Stimulated activated memory B cell treated with anti-CD40 and anti-IgM and Interleukin-4, amounts not matched to agents 10 μg/mL and 1 μg/mL and 100 μg/mL, for 72 hours (primary cell): Measurements from ENCODE around the gene SYNDIG1.
"Not testable (repeated sequence)": the region's sequence is repeated elsewhere in the genome, so short reads cannot be mapped to it uniquely, and the experiment has no call there.

ENCODE experiments used
- ATAC-seq: fragments of 150-1000 bp; cut with Tn5 transposase; 2 replicates; pipeline ENCODE4 v1.10.0; 2021
- H3K27ac Mint-ChIP-seq: one replicate; pipeline ENCODE4 v1.8.0; 2022; ENCODE audit warnings: mild to moderate bottlenecking, mixed read lengths
- H3K27me3 Mint-ChIP-seq: one replicate; pipeline ENCODE4 v1.8.0; 2022; ENCODE audit warnings: mixed read lengths
- H3K36me3 Mint-ChIP-seq: one replicate; pipeline ENCODE4 v1.8.0; 2022; ENCODE audit warnings: mixed read lengths
- H3K4me1 Mint-ChIP-seq: one replicate; pipeline ENCODE4 v1.8.0; 2022; ENCODE audit warnings: mixed read lengths
- H3K4me3 Mint-ChIP-seq: one replicate; pipeline ENCODE4 v1.8.0; 2022; ENCODE audit warnings: mild to moderate bottlenecking, moderate library complexity, mixed read lengths
- H3K9me3 Mint-ChIP-seq: one replicate; pipeline ENCODE4 v1.8.0; 2022; ENCODE audit warnings: mixed read lengths

SYNDIG1 gene

DNA sequence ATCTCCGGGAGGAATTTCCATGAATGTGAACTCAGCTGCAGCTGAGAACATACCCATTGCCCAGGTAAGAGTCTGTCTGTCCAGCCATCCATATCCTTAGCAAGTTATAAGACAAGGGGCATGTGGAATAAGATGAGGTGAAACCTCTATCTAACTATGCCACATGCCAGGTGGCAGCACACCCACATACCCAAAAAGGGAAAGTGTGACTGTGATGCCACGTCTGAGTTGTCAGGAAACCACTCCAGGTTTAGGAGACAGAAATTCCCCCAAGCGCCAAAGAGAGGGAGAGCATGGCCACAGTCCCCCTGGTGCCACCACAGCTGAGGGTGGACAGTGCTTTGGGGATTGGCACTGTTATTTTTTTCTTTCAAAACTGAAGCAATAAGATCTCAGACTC lies 36.7 kb downstream of the SYNDIG1 start:
- H3K4me1 Mint-ChIP-seq: no peaks in the 10 kb centered on the region

DNA sequence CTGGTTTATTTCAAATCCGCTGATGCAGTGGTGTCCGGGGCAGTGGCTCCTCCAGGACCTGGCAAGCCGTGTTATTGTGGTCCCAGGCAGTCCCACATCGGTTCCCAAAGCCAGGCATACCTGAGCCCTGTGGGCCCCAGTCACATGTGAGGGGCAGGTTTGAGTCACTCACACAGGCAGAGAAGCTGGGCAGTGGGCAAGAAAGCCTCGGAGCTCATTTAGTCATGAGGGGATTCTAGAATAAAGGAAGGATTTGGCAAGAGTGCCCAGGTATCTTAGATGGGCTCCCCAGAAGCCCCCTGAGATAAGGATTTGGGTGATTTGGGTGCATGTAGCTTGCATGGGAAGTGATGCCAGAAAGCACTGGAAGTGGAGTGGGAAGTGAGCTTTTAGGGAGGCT lies 37.3 kb downstream of the SYNDIG1 start:
- Mint-ChIP-seq H3K4me1 (no peaks in the 10 kb centered on the region), H3K27ac (no peak overlapping the region), H3K27me3 (peaks cover 21% of the 10 kb centered on the region), H3K36me3 (no peaks in the 10 kb centered on the region), H3K9me3 (no peaks in the 10 kb centered on the region), H3K4me3 (no peak overlapping the region)
- ATAC-seq: no peak

More for the DNA sequence above, 36.7 kb downstream of the SYNDIG1 start:
- Mint-ChIP-seq H3K4me3 (no peak overlapping the region), H3K27me3 (peaks cover 15% of the 10 kb centered on the region), H3K27ac (no peak overlapping the region), H3K9me3 (no peaks in the 10 kb centered on the region), H3K36me3 (no peaks in the 10 kb centered on the region)
- no peak for ATAC-seq

DNA sequence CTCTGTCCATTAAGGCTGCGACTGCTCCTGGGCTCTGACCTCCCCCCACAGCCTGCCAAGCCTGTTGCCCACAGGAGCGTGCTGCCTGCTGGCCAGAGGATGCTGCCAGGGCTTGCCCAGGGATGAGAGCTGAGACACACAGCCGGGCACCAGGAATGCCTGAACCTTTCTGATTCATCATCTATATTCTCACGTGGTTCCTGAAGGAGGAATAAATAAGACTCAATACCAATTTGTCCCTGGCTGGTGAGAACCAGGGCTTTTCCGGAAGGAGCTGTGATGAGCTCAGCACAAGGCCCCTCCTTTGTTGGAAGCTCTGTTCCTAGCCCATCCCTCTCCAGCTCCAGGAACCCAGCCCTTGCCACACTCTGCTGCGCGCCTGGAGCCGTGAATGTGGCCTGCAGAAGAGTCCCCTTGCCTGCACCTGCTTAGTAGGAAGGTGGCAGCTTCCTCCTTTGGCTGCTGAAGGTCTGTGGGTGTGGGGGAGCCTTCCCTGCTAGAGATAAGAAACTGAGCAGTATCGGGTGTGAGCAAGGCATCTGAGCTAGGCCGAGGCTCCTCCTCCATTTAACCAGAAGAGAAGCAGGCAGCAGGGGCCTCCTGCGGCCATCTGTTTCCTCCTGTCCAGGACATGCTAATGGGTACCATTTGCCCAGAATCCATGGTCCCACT lies 37.9 kb downstream of the SYNDIG1 start:
- peaks cover 22% of the 10 kb centered on the region for H3K27me3 Mint-ChIP-seq
- no peak overlapping the region for H3K27ac Mint-ChIP-seq
- no peaks in the 10 kb centered on the region for H3K36me3 Mint-ChIP-seq
- no peaks in the 10 kb centered on the region for H3K9me3 Mint-ChIP-seq
- H3K4me1 Mint-ChIP-seq: no peaks in the 10 kb centered on the region
- ATAC-seq: peak; percentile 31
- H3K4me3 Mint-ChIP-seq: no peak overlapping the region

DNA sequence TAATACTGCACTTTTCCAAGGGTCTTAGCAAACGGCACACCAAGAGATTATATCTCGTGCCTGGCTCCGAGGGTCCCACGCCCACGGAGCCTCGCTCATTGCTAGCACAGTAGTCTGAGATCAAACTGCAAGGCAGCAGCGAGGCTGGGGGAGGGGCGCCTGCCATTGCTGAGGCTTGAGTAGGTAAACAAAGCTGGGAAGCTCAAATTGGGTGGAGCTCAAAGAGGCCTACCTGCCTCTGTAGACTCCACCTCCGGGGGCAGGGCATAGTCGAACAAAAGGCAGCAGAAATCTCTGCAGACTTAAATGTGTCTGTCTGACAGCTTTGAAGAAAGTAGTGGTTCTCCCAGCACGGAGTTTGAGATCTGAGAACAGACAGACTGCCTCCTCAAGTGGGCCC lies 43.0 kb downstream of the SYNDIG1 start:
- H3K27ac Mint-ChIP-seq, H3K36me3 Mint-ChIP-seq, H3K4me1 Mint-ChIP-seq, ATAC-seq, H3K9me3 Mint-ChIP-seq, H3K4me3 Mint-ChIP-seq: not testable (repeated sequence)
- H3K27me3 Mint-ChIP-seq: peaks cover 13% of the 10 kb centered on the region

- H3K4me3 Mint-ChIP-seq: no peak overlapping the region
- H3K9me3 Mint-ChIP-seq: peaks cover 6% of the 10 kb centered on the region
- H3K27ac Mint-ChIP-seq: no peak overlapping the region
- no peak for ATAC-seq
- H3K4me1 Mint-ChIP-seq: no peaks in the 10 kb centered on the region
- no peaks in the 10 kb centered on the region for H3K36me3 Mint-ChIP-seq
- H3K27me3 Mint-ChIP-seq: no peaks in the 10 kb centered on the region
Measured at GRCh38 chr20:24518515-24518914, 49.1 kb downstream of the SYNDIG1 start.

GRCh38 chr20:24519476-24519875 lies 50.0 kb downstream of the SYNDIG1 start:
- H3K27me3 Mint-ChIP-seq: no peaks in the 10 kb centered on the region
- ATAC-seq: no peak
- H3K4me3 Mint-ChIP-seq: no peak overlapping the region
- no peaks in the 10 kb centered on the region for H3K4me1 Mint-ChIP-seq
- H3K9me3 Mint-ChIP-seq: peaks cover 6% of the 10 kb centered on the region
- no peaks in the 10 kb centered on the region for H3K36me3 Mint-ChIP-seq
- H3K27ac Mint-ChIP-seq: no peak overlapping the region

DNA sequence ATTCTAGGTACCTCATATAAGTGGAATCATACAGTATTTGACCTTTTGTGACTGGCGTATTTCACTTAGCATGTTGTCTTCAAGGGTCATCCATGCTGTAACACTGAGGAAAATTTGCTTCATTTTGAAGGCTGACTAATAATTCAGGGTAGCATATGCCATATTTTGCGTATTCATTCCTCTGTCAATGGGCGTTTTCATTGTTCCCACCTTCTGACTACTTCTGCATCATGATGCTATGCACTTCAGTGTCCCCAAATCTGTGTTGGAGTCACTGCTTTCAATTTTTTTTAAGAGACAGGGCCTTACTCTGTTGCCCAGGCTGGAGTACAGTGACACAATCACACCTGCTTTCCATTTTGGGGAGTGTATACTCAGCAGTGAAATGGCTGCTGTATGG lies 51.6 kb downstream of the SYNDIG1 start:
- Mint-ChIP-seq H3K27me3 (no peaks in the 10 kb centered on the region), H3K27ac (no peak overlapping the region), H3K9me3 (peaks cover 6% of the 10 kb centered on the region), H3K36me3 (no peaks in the 10 kb centered on the region), H3K4me1 (no peaks in the 10 kb centered on the region), H3K4me3 (no peak overlapping the region)
- ATAC-seq: no peak

DNA sequence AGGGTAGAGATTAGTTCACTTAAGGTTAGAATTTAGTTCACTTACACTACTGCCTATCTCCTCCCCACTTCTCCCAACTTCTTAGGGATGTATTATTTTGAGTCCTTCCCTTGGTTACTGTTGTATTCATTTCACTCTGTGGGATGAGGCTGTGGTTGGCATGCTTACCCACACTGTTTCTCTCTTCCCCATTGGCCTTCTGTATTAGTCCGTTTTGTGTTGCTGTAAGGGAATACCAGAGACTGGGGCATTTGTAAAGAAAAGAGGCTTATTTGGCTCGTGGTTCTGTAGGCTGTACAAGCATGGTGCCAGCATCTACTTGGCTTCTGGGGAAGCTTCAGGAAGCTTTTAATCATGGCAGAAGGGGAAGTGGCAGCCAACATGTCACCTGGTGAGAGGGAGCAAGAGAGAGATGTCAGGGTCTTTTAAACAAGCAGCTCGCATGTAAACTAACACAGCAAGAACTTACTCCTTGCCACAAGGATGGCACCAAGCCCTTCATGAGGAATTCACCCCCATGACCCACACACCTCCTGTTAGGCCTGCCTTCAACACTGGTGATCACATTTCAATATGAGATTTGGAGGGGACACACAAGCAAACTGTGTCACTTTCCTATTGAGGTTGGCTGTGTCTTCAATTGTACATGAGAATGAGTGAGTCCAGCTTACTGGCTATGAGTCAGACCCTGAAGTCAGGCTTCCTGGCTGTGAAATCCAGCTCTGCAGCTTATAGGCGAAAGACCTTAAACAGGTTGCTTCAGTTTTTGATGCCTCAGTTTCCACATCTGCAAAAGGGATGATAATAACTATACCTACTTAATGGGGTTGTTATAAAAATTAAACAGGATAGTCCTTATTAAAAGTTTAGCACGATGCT lies 53.3 kb downstream of the SYNDIG1 start:
- Mint-ChIP-seq H3K9me3 (peaks cover 2% of the 10 kb centered on the region), H3K4me1 (no peaks in the 10 kb centered on the region), H3K27me3 (no peaks in the 10 kb centered on the region), H3K27ac (no peak overlapping the region), H3K36me3 (no peaks in the 10 kb centered on the region), H3K4me3 (no peak overlapping the region)
- ATAC-seq: no peak

GRCh38 chr20:24523661-24524060 lies 54.2 kb downstream of the SYNDIG1 start:
- Mint-ChIP-seq H3K9me3 (peaks cover 2% of the 10 kb centered on the region), H3K4me1 (no peaks in the 10 kb centered on the region), H3K4me3 (no peak overlapping the region), H3K27me3 (no peaks in the 10 kb centered on the region), H3K36me3 (no peaks in the 10 kb centered on the region), H3K27ac (no peak overlapping the region)
- no peak for ATAC-seq

DNA sequence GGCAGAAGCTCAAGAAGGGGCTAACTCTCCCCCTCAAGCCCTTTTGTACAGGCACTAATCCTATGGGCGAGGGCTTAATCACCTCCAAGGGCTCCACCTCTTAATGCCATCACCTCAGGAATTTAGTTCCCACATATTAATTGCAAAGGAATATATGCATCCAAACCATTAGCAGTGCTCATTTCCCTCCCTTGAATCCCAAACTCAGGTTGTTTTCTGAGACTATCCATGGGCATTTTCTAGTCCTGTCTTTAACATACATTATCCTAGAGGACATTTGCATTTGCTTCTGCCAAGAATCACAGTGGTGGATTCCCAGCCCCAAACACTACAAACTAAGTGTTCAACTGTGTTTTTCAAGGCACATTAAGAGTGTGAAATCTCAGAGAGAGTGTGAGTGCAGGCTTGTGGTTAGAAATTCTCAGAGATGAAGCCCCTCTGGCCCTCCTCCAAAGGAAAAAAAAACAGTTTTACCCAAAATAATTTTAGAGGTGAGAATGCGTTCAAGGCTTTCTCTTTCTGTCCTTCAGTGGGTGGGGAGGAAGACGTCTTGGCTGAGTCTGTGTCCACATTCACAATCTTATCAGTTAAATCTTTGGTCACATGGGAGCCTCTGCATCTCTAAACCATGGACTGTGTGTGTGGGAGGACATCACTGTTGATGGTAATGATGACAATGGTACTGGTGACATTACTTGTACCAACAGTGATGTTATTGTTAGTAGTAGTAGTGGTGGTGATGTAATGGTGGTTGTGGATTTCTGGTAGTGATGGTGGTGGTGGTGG lies 59.3 kb downstream of the SYNDIG1 start:
- Mint-ChIP-seq H3K9me3 (peaks cover 5% of the 10 kb centered on the region), H3K27ac (no peak overlapping the region)

GRCh38 chr20:24529369-24529719 lies 59.9 kb downstream of the SYNDIG1 start:
- Mint-ChIP-seq H3K27ac (no peak overlapping the region), H3K9me3 (peaks cover 5% of the 10 kb centered on the region), H3K4me1 (no peaks in the 10 kb centered on the region), H3K36me3 (no peaks in the 10 kb centered on the region), H3K27me3 (no peaks in the 10 kb centered on the region), H3K4me3 (no peak overlapping the region)
- ATAC-seq: no peak

More for the DNA sequence above, 59.3 kb downstream of the SYNDIG1 start:
- H3K27me3 Mint-ChIP-seq: no peaks in the 10 kb centered on the region
- no peak overlapping the region for H3K4me3 Mint-ChIP-seq
- no peaks in the 10 kb centered on the region for H3K36me3 Mint-ChIP-seq
- no peak for ATAC-seq
- no peaks in the 10 kb centered on the region for H3K4me1 Mint-ChIP-seq

DNA sequence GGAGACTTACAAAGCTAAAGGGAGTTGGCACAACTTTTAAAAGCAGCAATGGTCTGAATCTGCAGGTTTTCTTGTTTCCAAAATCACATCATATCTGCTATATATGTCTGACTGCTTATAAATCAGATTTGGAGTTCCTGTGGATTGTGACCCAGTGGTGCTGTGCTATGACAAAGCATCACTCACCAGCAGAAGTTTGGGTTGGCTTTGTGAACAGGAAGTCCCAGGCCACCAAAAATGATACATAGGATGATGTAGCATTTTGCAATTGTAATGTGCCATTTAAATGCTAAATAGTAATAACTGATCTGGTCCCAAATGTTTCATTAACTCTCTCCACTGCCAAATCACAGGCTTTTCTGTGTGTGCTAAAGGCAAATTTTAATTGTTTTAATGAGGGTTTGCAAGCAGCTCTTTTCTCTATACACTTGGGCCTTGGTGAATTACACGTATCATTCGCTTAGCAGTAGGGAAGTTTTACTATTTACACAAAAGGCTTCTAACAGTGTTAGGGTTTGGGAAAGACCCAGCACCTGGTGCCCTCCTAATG lies 60.8 kb downstream of the SYNDIG1 start:
- H3K36me3 Mint-ChIP-seq: no peaks in the 10 kb centered on the region
- H3K27me3 Mint-ChIP-seq: no peaks in the 10 kb centered on the region
- H3K9me3 Mint-ChIP-seq: peaks cover 5% of the 10 kb centered on the region
- H3K27ac Mint-ChIP-seq: no peak overlapping the region
- H3K4me1 Mint-ChIP-seq: no peaks in the 10 kb centered on the region
- no peak overlapping the region for H3K4me3 Mint-ChIP-seq
- no peak for ATAC-seq

GRCh38 chr20:24531202-24531601 lies 61.8 kb downstream of the SYNDIG1 start:
- H3K36me3 Mint-ChIP-seq: no peaks in the 10 kb centered on the region
- ATAC-seq: no peak
- no peaks in the 10 kb centered on the region for H3K27me3 Mint-ChIP-seq
- H3K4me3 Mint-ChIP-seq: no peak overlapping the region
- peaks cover 5% of the 10 kb centered on the region for H3K9me3 Mint-ChIP-seq
- H3K27ac Mint-ChIP-seq: no peak overlapping the region
- H3K4me1 Mint-ChIP-seq: no peaks in the 10 kb centered on the region

DNA sequence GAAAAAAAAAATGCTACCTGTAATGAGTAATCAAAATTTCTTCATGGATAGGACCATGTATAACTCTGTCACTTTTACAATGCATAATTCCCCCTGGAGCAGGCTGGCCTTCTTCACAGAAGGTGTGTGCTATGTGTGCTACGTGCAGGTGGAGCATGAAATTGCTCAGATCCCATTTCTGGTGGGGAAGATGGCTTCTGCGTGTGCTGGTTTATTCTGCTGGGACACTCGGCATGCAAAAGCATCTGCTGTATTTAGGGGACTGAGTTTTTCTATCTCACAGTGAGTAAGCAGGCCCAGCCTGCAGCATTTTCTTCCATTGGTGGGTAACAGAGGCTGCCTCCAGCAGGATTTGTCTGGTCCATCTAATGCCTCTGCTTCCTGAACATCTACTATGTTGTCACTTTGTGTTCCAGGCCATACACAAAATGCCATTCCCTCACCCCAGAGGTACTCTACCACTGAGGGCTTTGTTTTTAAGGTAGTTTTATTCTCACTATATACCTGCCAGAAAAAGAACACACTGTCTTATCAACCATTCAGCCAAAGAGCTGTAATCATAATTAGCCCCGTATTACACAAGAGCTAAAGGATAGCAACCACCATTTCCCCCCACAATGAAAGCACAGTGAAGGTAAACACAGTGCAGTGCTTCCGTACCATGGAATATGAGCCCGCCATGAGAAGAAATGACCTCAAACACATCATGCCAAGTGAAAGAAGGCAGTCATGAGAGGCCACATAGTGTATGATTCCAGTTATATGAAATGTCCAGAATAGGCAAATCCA lies 62.4 kb downstream of the SYNDIG1 start:
- no peaks in the 10 kb centered on the region for H3K27me3 Mint-ChIP-seq
- peaks cover 5% of the 10 kb centered on the region for H3K9me3 Mint-ChIP-seq

GRCh38 chr20:24533449-24533848 lies 64.0 kb downstream of the SYNDIG1 start:
- H3K4me1 Mint-ChIP-seq: no peaks in the 10 kb centered on the region
- H3K4me3 Mint-ChIP-seq: no peak overlapping the region
- H3K27me3 Mint-ChIP-seq: no peaks in the 10 kb centered on the region
- no peaks in the 10 kb centered on the region for H3K36me3 Mint-ChIP-seq
- H3K27ac Mint-ChIP-seq: no peak overlapping the region
- ATAC-seq: no peak
- peaks cover 5% of the 10 kb centered on the region for H3K9me3 Mint-ChIP-seq

More for the DNA sequence above, 62.4 kb downstream of the SYNDIG1 start:
- H3K4me3 Mint-ChIP-seq: no peak overlapping the region
- no peak for ATAC-seq
- no peaks in the 10 kb centered on the region for H3K36me3 Mint-ChIP-seq
- H3K27ac Mint-ChIP-seq: no peak overlapping the region
- no peaks in the 10 kb centered on the region for H3K4me1 Mint-ChIP-seq
